ENCODE results near the gene SGK1. TPM values are rescaled to one million over a fixed set of nuclear protein-coding genes. Genes with fewer than 3 reads are reported as not detected.
"Not testable (repeated sequence)": the region's sequence is repeated elsewhere in the genome, so short reads cannot be mapped to it uniquely, and the experiment has no call there.

SGK1 gene
- polyA plus RNA-seq, 1 donor from 2014 or later, result 10.3 TPM

DNA sequence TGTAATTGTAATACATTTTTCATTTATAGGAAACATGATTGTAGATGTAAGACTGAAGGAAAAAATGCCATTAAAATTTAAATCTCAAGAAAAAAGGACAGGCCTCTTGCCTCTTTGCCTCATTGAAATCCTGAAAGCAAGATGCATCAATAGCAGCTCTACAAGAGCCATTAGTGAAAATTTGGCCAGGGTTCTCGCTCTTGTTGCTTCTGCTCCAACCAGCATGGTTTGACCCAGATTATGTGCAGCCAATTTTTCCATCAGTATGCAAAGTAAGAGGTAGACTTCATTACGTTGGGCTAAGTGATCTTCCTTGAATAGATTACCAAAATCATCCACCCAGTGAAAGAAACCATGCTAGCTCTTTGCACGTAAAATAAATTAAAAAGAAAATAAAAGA lies 106.6 kb downstream of the SGK1 start:
- no peaks in the 10 kb centered on the region for H3K9me3 ChIP-seq (ENCODE audit: low read length)
- no peaks in the 10 kb centered on the region for H3K27me3 ChIP-seq (ENCODE audit: insufficient read depth, low read depth, low read length)
- no peak overlapping the region for H3K4me2 ChIP-seq (ENCODE audit: low read length)
- H3F3A ChIP-seq (ENCODE audit: insufficient read depth, low read length, poor library complexity, severe bottlenecking), result no peaks in the 10 kb centered on the region
- no peak overlapping the region for H3K9ac ChIP-seq (ENCODE audit: low read length)
- no peaks in the 10 kb centered on the region for H4K20me1 ChIP-seq (ENCODE audit: insufficient read depth)
- TF ChIP-seq MXI1 (conservative IDR thresholded peaks at IDR 0.05; ENCODE audit: poor library complexity, severe bottlenecking) (no peak), POLR2AphosphoS5 (IDR thresholded peaks at IDR 0.05) (no peak), EZH2 (IDR thresholded peaks at IDR 0.05; ENCODE audit: borderline replicate concordance, insufficient read depth, low read length, poor library complexity, severe bottlenecking) (no peak), SMC3 (conservative IDR thresholded peaks at IDR 0.05; ENCODE audit: poor library complexity) (no peak)
- no peak overlapping the region for H2AFZ ChIP-seq (ENCODE audit: low read depth, low read length)
- H3K27ac ChIP-seq (ENCODE audit: low read length), result no peak overlapping the region
- no peaks in the 10 kb centered on the region for H3K79me2 ChIP-seq (replicated peaks; ENCODE audit: insufficient read depth, low read length)
- no peaks in the 10 kb centered on the region for H3K36me3 ChIP-seq (ENCODE audit: insufficient read depth, low read length)
- H3K9me2 ChIP-seq (ENCODE audit: insufficient read depth, low read length), result no peaks in the 10 kb centered on the region
- H3K4me3 ChIP-seq (ENCODE audit: low read length), result no peak overlapping the region

DNA sequence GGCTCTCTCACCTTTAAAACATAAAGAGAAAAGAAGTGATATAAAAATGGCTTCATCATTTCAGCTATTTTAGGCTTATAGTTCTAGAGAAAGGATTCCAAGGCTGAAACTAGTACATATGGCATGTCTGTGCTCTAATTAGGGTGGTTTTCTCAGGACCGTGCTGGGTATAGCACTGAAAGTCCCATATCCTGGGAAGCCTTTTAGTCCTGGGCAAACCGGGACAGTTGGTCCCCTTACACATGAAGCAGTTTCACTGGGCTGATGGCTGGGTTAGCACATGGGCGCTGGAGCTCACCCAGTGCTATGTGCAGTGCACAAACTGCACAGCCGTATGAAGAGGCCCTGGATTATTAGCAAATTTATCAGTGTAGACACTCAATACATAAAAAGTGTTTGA lies 110.5 kb downstream of the SGK1 start:
- no peaks in the 10 kb centered on the region for H3K27me3 ChIP-seq (ENCODE audit: insufficient read depth, low read depth, low read length)
- no peaks in the 10 kb centered on the region for H3K36me3 ChIP-seq (ENCODE audit: insufficient read depth, low read length)
- H3K4me2 ChIP-seq (ENCODE audit: low read length), result no peak overlapping the region
- no peaks in the 10 kb centered on the region for H3K9me3 ChIP-seq (ENCODE audit: low read length)
- no peaks in the 10 kb centered on the region for H4K20me1 ChIP-seq (ENCODE audit: insufficient read depth)
- no peak overlapping the region for H3K9ac ChIP-seq (ENCODE audit: low read length)
- H3K79me2 ChIP-seq (replicated peaks; ENCODE audit: insufficient read depth, low read length), result no peaks in the 10 kb centered on the region
- H3K4me3 ChIP-seq (ENCODE audit: low read length), result no peak overlapping the region
- no peaks in the 10 kb centered on the region for H3K9me2 ChIP-seq (ENCODE audit: insufficient read depth, low read length)
- TF ChIP-seq MXI1 (conservative IDR thresholded peaks at IDR 0.05; ENCODE audit: poor library complexity, severe bottlenecking), result no peak
- TF ChIP-seq POLR2AphosphoS5 (IDR thresholded peaks at IDR 0.05), result no peak
- no peak for TF ChIP-seq EZH2 (IDR thresholded peaks at IDR 0.05; ENCODE audit: borderline replicate concordance, insufficient read depth, low read length, poor library complexity, severe bottlenecking)
- TF ChIP-seq, protein P1, sequence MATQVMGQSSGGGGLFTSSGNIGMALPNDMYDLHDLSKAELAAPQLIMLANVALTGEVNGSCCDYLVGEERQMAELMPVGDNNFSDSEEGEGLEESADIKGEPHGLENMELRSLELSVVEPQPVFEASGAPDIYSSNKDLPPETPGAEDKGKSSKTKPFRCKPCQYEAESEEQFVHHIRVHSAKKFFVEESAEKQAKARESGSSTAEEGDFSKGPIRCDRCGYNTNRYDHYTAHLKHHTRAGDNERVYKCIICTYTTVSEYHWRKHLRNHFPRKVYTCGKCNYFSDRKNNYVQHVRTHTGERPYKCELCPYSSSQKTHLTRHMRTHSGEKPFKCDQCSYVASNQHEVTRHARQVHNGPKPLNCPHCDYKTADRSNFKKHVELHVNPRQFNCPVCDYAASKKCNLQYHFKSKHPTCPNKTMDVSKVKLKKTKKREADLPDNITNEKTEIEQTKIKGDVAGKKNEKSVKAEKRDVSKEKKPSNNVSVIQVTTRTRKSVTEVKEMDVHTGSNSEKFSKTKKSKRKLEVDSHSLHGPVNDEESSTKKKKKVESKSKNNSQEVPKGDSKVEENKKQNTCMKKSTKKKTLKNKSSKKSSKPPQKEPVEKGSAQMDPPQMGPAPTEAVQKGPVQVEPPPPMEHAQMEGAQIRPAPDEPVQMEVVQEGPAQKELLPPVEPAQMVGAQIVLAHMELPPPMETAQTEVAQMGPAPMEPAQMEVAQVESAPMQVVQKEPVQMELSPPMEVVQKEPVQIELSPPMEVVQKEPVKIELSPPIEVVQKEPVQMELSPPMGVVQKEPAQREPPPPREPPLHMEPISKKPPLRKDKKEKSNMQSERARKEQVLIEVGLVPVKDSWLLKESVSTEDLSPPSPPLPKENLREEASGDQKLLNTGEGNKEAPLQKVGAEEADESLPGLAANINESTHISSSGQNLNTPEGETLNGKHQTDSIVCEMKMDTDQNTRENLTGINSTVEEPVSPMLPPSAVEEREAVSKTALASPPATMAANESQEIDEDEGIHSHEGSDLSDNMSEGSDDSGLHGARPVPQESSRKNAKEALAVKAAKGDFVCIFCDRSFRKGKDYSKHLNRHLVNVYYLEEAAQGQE (IDR thresholded peaks at IDR 0.05; ENCODE audit: borderline replicate concordance), result no peak
- H2AFZ ChIP-seq (ENCODE audit: low read depth, low read length), result no peak overlapping the region
- H3K27ac ChIP-seq (ENCODE audit: low read length), result no peak overlapping the region
- H3F3A ChIP-seq (ENCODE audit: insufficient read depth, low read length, poor library complexity, severe bottlenecking), result no peaks in the 10 kb centered on the region

GRCh38 chr6:134205366-134205765 lies 112.5 kb downstream of the SGK1 start:
- Histone ChIP-seq H3K4me2 (ENCODE audit: low read length) (no peak overlapping the region), H3K9me3 (ENCODE audit: low read length) (no peaks in the 10 kb centered on the region), H3K9me2 (ENCODE audit: insufficient read depth, low read length) (no peaks in the 10 kb centered on the region), H3K27ac (ENCODE audit: low read length) (no peak overlapping the region), H3F3A (ENCODE audit: insufficient read depth, low read length, poor library complexity, severe bottlenecking) (no peaks in the 10 kb centered on the region), H2AFZ (ENCODE audit: low read depth, low read length) (no peak overlapping the region), H3K9ac (ENCODE audit: low read length) (no peak overlapping the region), H3K4me3 (ENCODE audit: low read length) (no peak overlapping the region), H3K79me2 (replicated peaks; ENCODE audit: insufficient read depth, low read length) (no peaks in the 10 kb centered on the region), H4K20me1 (ENCODE audit: insufficient read depth) (no peaks in the 10 kb centered on the region), H3K36me3 (ENCODE audit: insufficient read depth, low read length) (no peaks in the 10 kb centered on the region), H3K27me3 (ENCODE audit: insufficient read depth, low read depth, low read length) (no peaks in the 10 kb centered on the region)
- no peak for TF ChIP-seq TAF1 (IDR thresholded peaks at IDR 0.05; ENCODE audit: low read depth)

DNA sequence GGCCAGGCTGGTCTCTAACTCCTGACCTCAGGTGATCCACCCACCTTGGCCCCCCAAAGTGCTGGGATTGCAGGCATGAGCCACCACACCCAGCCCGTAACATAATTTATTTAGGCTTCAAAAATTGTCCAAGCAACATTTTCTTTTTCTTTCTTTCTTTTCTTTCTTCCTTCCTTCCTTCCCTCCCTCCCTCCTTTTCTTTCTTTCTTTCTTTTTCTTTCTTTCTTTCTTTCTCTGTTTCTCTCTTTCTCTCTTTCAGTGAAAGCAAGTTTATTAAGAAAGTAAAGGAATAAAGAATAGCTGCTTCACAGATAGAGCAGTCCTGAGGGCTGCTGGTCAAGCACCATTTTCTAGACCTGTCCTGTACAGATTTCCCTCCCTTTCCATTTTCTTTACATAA lies 113.2 kb downstream of the SGK1 start:
- H3K9me3 ChIP-seq (ENCODE audit: low read length); H4K20me1 ChIP-seq (ENCODE audit: insufficient read depth); H3K27ac ChIP-seq (ENCODE audit: low read length): not testable (repeated sequence)

More for the DNA sequence above, 113.2 kb downstream of the SGK1 start:
- not testable (repeated sequence) for H3K36me3 ChIP-seq (ENCODE audit: insufficient read depth, low read length); H3K4me2 ChIP-seq (ENCODE audit: low read length); H3F3A ChIP-seq (ENCODE audit: insufficient read depth, low read length, poor library complexity, severe bottlenecking); H2AFZ ChIP-seq (ENCODE audit: low read depth, low read length); H3K27me3 ChIP-seq (ENCODE audit: insufficient read depth, low read depth, low read length); H3K4me3 ChIP-seq (ENCODE audit: low read length); H3K79me2 ChIP-seq (replicated peaks; ENCODE audit: insufficient read depth, low read length); H3K9ac ChIP-seq (ENCODE audit: low read length); H3K9me2 ChIP-seq (ENCODE audit: insufficient read depth, low read length)
